ENCODE measurements around the gene CADM2.

Gene CADM2

DNA sequence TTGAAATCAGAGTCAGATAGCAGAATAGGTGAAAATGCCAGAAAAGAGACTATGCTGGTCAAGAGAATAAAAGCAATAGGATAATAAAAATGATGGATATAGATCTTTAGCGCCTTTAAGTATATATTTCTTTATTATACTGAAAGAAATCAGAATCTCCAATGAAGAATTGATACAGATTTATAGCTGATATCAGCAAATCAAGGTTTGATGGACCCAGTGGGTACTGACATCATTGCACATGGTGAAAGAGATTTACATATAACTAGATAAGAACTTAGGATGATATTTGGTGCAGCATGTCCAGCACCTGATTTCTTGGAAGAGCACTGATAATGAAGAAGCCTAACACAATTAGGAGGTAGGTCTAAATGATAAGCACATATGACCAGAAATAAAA, 18.2 kb downstream of the CADM2 start:
- Histone ChIP-seq H3K27ac (no peak overlapping the region), H3K9me3 (replicated peaks in 1 of 11) (no peaks in the 10 kb centered on the region)

DNA sequence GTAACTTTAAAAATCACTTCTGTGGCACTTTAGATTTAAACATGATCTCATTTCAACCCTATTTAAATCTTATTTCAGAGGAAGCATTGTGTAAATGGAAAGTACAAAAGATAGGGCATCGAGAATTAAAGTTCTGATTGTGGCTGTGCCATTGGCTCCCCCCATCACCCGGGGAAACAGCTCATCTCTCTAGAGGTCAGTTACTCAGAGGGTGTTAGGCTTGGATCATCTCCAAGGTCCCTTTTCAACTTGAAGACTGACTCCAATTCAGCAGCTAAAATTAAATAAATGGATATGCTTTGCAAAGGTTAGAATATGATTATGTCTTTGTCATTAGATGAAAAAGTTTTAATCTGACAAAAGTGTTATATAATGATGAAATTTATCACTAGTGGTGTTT, 20.1 kb downstream of the CADM2 start:
- H3K9me3 ChIP-seq (replicated peaks in 1 of 11): no peaks in the 10 kb centered on the region
- no peaks in the 10 kb centered on the region for H3K4me1 ChIP-seq
- H3K27me3 ChIP-seq: no peaks in the 10 kb centered on the region
- no peak overlapping the region for H3K4me2 ChIP-seq
- no peak overlapping the region for H3K9ac ChIP-seq
- no peak overlapping the region for H3K27ac ChIP-seq
- no peak overlapping the region for H3K4me3 ChIP-seq
- H4K20me1 ChIP-seq: no peaks in the 10 kb centered on the region
- no peaks in the 10 kb centered on the region for H3K36me3 ChIP-seq
- no peak for TF ChIP-seq Cebpa-rat (IDR thresholded peaks at IDR 0.05)

More for the DNA sequence above, 18.2 kb downstream of the CADM2 start:
- H3K27me3 ChIP-seq: no peaks in the 10 kb centered on the region
- H4K20me1 ChIP-seq: no peaks in the 10 kb centered on the region
- TF ChIP-seq Cebpa-rat (IDR thresholded peaks at IDR 0.05): no peak
- H3K4me1 ChIP-seq: no peaks in the 10 kb centered on the region
- no peaks in the 10 kb centered on the region for H3K36me3 ChIP-seq
- H3K4me2 ChIP-seq: no peak overlapping the region
- no peak overlapping the region for H3K4me3 ChIP-seq
- no peak overlapping the region for H3K9ac ChIP-seq

DNA sequence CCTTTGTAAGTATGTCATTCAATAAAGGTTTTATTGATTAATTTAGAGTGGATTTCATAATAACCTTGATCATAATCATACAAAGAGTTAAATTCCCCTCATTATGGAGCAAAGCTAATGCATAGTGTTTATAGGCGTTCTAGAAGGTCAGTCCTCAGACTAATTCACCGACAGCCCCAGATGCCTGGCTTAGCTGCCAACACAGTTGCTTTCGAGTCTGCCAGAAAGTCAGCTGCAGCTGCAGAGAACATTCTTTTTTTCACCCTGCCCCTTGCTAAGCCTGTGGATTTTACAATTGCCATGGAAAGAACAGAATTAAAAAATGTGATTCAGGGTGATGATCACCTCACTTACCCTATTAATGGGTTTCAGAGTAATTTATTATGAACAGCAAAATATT, 21.2 kb downstream of the CADM2 start:
- TF ChIP-seq Cebpa-rat (IDR thresholded peaks at IDR 0.05): no peak
- H3K9me3 ChIP-seq (replicated peaks in 1 of 11): no peaks in the 10 kb centered on the region
- no peak overlapping the region for H3K27ac ChIP-seq
- no peaks in the 10 kb centered on the region for H3K27me3 ChIP-seq
- no peak overlapping the region for H3K4me2 ChIP-seq
- no peaks in the 10 kb centered on the region for H3K4me1 ChIP-seq
- no peaks in the 10 kb centered on the region for H3K36me3 ChIP-seq
- H4K20me1 ChIP-seq: no peaks in the 10 kb centered on the region
- no peak overlapping the region for H3K9ac ChIP-seq
- H3K4me3 ChIP-seq: no peak overlapping the region

DNA sequence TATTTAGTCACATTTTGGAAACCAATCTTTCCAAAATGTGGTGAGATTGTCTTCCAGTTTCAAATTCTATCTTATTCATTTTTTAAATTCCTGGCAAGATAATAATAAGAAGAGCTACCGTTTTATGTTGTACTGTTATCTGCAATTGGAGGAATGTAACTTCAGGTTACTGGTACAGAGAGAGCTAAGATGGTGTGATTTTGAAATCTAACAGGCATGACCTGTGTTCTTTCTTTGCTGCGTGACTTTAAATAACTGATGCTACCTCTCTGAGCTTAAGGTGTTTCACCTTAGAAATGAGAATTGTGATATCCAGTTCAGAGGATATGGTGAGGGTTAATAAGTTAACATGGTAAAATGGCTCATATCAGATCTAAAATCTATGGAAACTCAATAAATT, 21.7 kb downstream of the CADM2 start:
- no peak overlapping the region for H3K9ac ChIP-seq
- no peaks in the 10 kb centered on the region for H3K4me1 ChIP-seq
- TF ChIP-seq Cebpa-rat (IDR thresholded peaks at IDR 0.05): no peak
- no peaks in the 10 kb centered on the region for H3K27me3 ChIP-seq
- H3K36me3 ChIP-seq: no peaks in the 10 kb centered on the region
- H3K4me2 ChIP-seq: no peak overlapping the region
- H3K4me3 ChIP-seq: no peak overlapping the region
- no peaks in the 10 kb centered on the region for H3K9me3 ChIP-seq (replicated peaks in 1 of 11)
- no peak overlapping the region for H3K27ac ChIP-seq
- H4K20me1 ChIP-seq: no peaks in the 10 kb centered on the region

DNA sequence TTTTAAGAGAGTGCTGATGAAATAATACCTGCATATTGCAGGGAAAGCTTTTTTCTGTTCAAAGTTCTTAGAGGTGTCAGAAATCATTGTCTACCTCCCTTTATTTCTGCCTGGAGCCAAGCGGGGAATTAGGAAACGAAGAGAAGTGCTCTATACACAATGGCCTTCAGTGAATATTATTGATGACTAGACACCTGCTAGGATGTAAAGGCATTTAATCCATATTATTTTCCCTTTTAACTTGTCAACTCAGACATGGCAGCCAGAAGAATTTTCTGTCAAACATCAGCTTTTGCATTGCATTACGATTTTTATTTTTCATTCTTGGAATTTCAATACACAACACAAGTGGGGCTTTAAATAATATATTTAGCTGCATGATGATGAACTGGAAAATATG, 24.7 kb downstream of the CADM2 start:
- Histone ChIP-seq H4K20me1 (no peaks in the 10 kb centered on the region), H3K9ac (no peak overlapping the region), H3K4me3 (no peak overlapping the region), H3K4me2 (no peak overlapping the region), H3K27me3 (no peaks in the 10 kb centered on the region), H3K36me3 (no peaks in the 10 kb centered on the region), H3K9me3 (replicated peaks in 1 of 11) (no peaks in the 10 kb centered on the region), H3K27ac (no peak overlapping the region), H3K4me1 (no peaks in the 10 kb centered on the region)
- TF ChIP-seq Cebpa-rat (IDR thresholded peaks at IDR 0.05): no peak

DNA sequence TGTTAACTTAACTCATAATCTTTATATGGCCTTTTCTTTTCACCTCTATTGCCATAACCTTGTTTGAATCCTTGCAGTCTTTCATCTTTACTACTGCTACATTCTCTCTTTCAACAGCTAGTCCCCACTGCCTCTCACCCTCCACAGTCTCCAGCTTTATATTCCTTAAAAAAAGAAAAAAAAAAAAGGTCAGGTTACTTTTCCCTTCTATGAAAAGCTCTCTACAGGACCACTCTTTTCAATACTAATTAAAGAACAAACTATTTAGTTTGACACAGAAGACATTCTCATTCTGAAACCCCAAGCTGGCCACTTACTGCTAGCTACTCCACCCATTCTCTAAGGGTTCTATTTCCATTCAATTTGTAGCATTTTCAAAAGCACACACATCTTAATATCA, 25.6 kb downstream of the CADM2 start:
- H3K4me3 ChIP-seq: no peak overlapping the region
- no peak overlapping the region for H3K4me2 ChIP-seq
- no peak overlapping the region for H3K9ac ChIP-seq
- H3K27ac ChIP-seq: no peak overlapping the region
- H3K36me3 ChIP-seq: no peaks in the 10 kb centered on the region
- no peaks in the 10 kb centered on the region for H3K27me3 ChIP-seq
- no peaks in the 10 kb centered on the region for H4K20me1 ChIP-seq
- no peaks in the 10 kb centered on the region for H3K4me1 ChIP-seq
- no peak for TF ChIP-seq Cebpa-rat (IDR thresholded peaks at IDR 0.05)
- H3K9me3 ChIP-seq (replicated peaks in 1 of 11): no peaks in the 10 kb centered on the region

DNA sequence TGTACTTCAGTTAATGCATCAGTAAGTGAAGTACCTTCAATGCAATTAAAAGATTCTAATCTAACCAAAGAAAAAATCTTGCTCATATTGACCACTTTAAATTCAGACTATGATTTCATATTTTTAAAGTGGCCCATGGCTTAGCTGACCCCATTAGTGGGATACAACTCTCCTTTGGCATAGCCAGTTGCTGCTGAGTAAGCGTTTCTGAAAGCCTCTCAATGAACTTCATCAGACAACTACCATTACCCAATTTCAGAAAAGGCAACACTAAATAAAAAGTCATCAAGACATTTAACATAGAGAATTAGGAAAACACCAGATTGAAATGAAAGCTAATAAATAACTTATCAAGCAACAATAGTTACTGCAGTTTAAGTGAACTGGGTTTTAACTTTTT, 27.0 kb downstream of the CADM2 start:
- no peak overlapping the region for H3K9ac ChIP-seq
- TF ChIP-seq Cebpa-rat (IDR thresholded peaks at IDR 0.05): no peak
- H3K27ac ChIP-seq: no peak overlapping the region
- no peak overlapping the region for H3K4me3 ChIP-seq
- no peaks in the 10 kb centered on the region for H3K27me3 ChIP-seq
- no peaks in the 10 kb centered on the region for H4K20me1 ChIP-seq
- no peaks in the 10 kb centered on the region for H3K9me3 ChIP-seq (replicated peaks in 1 of 11)
- H3K4me1 ChIP-seq: no peaks in the 10 kb centered on the region
- no peaks in the 10 kb centered on the region for H3K36me3 ChIP-seq
- no peak overlapping the region for H3K4me2 ChIP-seq

DNA sequence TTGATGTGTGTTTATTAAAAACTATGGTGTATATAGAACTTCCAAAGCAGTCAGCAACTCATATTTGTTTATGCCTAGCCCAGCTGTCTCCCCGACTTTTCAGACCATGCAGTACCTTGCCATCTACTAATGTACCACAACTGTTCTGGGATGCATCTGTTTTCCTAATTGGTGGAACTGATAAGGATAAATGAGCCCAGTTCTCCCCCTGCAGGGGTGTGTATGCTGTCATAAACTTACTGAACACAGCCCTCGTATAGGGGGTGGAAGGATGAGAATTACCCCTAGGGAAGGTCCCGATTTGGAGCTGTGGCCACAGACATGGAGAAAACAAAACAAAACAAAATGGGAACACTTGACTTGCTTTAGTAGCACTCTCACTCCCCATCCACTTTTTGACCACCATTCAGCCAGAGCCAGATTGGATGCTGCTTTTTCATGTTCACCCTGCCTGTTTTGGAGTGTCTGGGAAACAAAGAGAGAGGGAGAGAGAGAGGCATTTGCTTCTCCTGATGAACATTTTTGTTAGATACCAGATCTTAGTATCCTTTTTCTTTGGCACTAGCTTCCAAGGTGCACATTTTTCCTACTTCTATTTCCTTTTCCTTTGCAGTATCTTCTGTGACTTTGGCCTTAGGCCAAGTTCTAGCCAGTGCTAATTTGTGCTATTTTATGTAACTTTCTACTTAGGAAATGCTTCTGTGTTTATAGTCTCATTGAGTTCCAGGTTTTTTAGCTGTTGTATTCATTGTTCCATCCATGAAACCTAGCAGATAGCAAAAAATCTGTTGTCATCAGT, 29.1 kb downstream of the CADM2 start:
- H3K9me3 ChIP-seq (replicated peaks in 1 of 11): no peaks in the 10 kb centered on the region
- no peaks in the 10 kb centered on the region for H4K20me1 ChIP-seq
- H3K9ac ChIP-seq: no peak overlapping the region
- no peak for TF ChIP-seq Cebpa-rat (IDR thresholded peaks at IDR 0.05)
- H3K4me1 ChIP-seq: no peaks in the 10 kb centered on the region
- no peak overlapping the region for H3K4me3 ChIP-seq
- H3K4me2 ChIP-seq: no peak overlapping the region
- H3K27me3 ChIP-seq: no peaks in the 10 kb centered on the region
- no peaks in the 10 kb centered on the region for H3K36me3 ChIP-seq
- H3K27ac ChIP-seq: no peak overlapping the region

DNA sequence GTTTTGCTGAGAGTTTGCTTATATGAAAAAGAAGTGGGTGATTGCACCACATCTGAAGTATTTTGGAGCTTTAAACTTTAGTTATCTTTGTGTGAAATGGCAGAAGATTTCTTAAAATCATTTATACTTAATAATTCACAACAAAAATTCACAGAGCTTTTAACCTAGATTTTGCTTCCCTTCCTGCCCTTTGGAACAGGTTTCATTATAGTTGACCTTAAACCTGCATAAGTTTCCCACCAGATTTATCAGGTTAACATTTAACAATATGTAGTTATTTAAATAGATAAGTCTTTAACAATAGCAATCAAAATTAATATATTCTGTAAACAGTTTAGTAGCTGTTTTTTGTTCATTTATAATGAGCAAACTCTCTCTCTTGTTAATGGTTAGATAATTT, 30.3 kb downstream of the CADM2 start:
- H3K4me3 ChIP-seq: no peak overlapping the region
- no peak for TF ChIP-seq Cebpa-rat (IDR thresholded peaks at IDR 0.05)
- H3K4me1 ChIP-seq: no peaks in the 10 kb centered on the region

DNA sequence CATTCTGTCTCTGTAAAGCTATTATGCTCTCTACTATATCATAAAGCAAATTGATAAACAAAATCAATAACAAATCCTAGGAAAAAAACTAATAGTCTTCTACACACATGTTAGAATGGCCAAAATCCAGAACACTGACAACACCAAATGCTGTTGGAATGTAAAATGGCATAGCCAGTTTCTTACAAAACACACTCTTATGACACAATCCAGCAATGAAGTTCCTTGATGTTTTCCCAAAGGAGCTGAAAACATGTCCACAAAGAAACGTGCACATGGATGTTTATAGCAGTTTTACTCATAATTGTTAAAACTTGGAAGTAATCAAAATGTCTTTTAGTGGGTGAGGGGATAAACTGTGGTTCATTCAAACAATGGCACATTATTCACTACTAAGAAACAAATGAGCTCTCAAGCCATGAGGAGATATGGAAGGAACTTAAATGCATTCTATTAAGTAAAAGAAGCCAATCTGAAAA, 32.7 kb downstream of the CADM2 start:
- no peaks in the 10 kb centered on the region for H3K27me3 ChIP-seq
- TF ChIP-seq Cebpa-rat (IDR thresholded peaks at IDR 0.05): no peak
- H3K4me1 ChIP-seq: no peaks in the 10 kb centered on the region
- no peaks in the 10 kb centered on the region for H4K20me1 ChIP-seq
- no peak overlapping the region for H3K4me3 ChIP-seq
- no peak overlapping the region for H3K9ac ChIP-seq
- H3K36me3 ChIP-seq: no peaks in the 10 kb centered on the region
- H3K27ac ChIP-seq: no peak overlapping the region
- no peaks in the 10 kb centered on the region for H3K9me3 ChIP-seq (replicated peaks in 1 of 11)
- no peak overlapping the region for H3K4me2 ChIP-seq

More for the DNA sequence above, 30.3 kb downstream of the CADM2 start:
- Histone ChIP-seq H3K27ac (no peak overlapping the region), H3K4me2 (no peak overlapping the region), H3K9ac (no peak overlapping the region), H3K9me3 (replicated peaks in 1 of 11) (no peaks in the 10 kb centered on the region), H4K20me1 (no peaks in the 10 kb centered on the region), H3K36me3 (no peaks in the 10 kb centered on the region), H3K27me3 (no peaks in the 10 kb centered on the region)

Measured in BLaER1 treated with 17β-estradiol and CSF1 and Interleukin-3, amounts not matched to agents 10 nM and 100 nM (cell line).